Measurements from ENCODE around the gene ATP5F1E.

ATP5F1E gene

GRCh38 chr20:59032023-59032712 lies at the start of gene ATP5F1E:
Gene ATP5F1E, minus strand, starts transcription at chr20:59032335. Its CDS starts 84 bp downstream, at chr20:59032251.
- peak; percentile 93 for DNase-seq (ENCODE audit: low spot score)

DNA sequence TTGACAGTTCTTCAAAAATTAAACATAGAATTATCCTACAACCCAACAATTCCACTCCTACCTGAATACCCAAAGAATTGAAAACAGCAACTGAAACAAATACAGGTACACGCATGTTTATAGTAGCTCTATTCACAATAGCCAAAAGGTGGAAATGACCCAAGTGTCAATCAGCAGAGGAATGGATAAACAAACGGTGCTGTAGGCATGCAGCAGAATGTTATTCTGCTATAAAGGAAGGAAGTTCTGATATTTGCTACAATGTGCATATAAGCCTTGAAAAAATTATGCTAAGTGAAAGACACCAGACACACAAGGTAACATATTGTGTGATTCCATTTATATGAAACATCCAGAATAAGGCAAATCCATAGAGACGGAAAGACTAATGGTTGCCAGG lies 48.9 kb upstream of the ATP5F1E start:
- no peak for DNase-seq (ENCODE audit: low spot score)

DNA sequence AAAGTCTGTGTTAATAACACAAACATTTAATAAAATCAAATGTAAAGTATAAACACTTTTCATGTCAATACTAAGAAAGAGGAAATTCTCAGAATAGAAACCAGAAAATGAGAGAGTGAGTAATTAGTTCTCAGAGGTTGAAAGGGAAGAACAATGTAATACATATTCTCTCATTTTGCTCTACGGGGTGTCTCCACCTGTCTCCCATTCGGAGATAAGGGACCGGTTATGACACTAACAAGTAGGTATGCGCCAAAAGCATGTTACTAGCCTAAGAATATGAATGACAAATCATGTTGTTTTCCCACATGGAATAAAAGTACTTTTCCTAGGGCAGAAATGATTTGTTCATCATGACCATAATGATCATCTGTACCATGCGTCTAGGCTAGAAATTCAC lies 46.1 kb upstream of the ATP5F1E start:
- no peak for DNase-seq (ENCODE audit: low spot score)

GRCh38 chr20:59077705-59078104 lies 45.6 kb upstream of the ATP5F1E start:
- DNase-seq (ENCODE audit: low spot score), result no peak

DNA sequence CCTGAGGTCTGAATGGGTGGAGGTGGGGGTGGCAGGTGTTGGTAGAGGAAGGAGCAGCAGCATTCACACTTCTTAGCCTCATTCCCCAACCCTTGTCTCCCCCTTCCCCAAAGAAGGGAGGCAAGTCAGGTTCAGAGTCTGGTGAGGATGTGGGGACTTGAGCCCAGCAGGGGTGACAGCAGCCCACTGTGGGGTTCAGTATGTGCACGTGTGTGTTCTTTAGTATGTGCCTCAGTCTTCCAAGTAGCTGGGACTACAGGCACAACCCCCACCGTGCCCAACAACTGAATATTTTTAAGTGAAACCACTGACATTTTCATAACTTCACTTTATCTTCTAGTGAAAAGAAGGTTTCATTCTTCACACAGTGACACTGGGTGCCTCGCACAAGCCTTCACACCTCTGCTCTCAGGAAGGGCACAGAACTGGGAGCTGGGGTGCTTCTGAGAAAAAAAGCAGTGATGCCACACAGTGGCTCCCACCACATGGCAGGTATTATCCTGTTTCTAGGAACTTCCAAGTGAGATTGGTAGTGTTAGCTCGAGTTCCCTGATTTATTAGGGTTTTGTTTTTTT lies 43.9 kb upstream of the ATP5F1E start:
- no peak for DNase-seq (ENCODE audit: low spot score)

DNA sequence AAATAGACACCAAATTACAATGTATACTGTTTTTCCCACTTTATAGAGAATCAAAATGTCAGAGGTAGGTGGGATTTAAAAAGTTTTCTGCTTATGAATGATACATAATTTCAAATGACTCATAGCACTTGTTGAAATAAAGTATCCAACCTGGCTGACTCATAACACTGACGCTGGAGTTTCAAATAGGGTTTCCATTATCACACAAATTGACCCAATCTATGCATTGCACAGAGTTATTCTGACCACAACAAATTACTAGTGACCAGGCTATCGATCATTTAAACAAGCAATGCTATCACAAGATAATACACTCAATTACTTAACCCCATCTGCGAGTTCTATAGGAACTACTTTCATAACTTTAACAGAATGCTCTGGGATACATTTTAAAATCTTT lies 42.3 kb upstream of the ATP5F1E start:
- DNase-seq (ENCODE audit: low spot score), result no peak

DNA sequence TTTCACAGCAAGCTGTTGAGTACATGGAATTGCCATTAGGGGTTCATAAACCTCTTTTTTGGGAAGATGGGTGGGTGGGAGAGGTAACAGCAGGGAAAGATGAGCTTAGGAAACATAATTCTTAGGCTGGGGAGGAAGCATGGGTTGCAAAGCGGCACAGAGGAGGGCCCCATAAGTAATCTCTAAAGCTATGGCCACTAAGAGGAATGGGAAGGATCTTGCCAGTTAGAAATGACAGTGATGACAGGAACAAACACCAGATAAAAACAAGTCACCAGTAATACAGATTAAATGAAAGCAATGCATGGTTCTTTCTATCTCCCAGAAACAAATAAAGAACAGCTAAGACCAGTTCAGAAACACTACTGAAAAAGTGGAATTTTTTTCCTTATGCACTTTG lies 41.4 kb upstream of the ATP5F1E start:
- DNase-seq (ENCODE audit: low spot score), result no peak

DNA sequence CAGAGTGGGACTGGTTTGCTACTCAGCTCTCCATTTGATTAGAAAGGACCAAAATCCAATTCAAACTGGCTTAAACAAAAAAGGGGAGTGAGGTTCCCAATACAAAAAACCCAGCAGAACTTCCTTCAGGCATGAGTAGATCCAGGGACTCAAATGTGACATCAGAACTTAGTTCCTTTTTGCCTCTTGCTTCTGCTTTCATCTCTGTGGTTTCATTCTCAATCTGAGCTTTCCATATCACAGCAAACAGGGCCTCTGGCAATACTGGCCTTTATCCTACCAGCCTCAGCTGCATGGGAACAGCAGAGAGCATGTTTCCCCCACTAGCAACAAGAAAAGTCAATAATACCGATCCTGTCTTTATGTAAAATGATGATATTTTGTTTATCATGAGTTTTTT lies 39.1 kb upstream of the ATP5F1E start:
- peak; percentile 28 for DNase-seq (ENCODE audit: low spot score)

GRCh38 chr20:59069026-59069425 lies 36.9 kb upstream of the ATP5F1E start:
- no peak for DNase-seq (ENCODE audit: low spot score)

DNA sequence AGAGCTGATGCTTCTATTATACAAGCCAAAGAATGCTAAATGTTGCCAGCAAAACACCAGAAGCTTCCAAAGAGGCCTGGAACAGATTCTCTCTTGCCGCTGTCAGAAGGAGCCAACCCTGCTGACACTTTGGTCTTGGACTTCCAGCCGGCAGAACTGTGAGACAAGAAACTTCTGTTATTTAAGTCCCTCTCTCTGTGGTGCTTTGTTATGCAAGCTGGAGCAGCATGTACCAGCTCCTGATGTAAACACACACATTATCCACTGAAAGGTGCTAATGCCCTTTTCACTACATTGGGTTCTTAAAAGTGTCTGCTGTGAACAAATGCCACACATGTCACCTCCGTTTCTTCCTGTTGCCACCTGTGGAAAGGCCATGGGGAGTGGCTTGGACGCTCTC lies 36.4 kb upstream of the ATP5F1E start:
- DNase-seq (ENCODE audit: low spot score), result no peak

GRCh38 chr20:59064214-59064722 lies 32.1 kb upstream of the ATP5F1E start:
- no peak for DNase-seq (ENCODE audit: low spot score)

DNA sequence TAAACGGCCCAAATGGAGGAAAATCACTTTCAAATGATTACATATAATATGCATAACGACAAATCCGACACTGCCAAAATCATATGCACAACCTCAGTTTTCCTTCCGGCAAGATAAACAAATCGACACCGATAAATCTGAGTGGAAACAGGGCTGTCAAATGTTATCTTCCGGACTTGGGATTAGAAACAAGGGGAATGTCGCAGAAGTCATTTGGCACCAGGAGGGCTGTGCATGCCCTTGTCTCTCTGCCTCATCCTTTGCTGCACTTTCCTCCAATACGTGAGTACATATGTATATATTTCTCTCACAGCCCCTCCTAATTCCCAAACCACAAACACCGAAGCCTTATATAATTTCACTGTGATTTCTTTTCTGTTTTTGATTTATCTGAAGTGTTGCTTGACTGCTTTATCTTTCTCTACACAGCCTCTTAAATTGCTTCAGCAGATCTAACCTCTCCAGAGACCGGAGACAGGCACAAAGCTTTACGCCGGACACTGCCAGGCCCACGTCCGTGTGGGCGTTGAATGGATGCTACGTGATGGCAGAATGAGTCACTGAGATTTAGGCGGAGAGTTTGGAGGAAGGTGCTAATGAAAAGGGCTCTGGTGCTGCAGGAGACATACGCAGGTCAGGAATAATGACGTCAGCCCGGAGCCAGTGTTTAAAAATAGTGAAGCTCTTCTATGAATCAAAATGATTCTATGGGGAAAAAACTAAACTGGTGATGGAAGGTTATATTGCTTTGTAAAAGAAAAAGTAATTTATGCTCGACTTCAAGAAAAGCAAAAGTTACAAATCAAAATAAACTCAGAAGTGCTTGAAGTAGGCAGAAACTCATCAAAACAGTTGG lies 31.5 kb upstream of the ATP5F1E start:
- no peak for DNase-seq (ENCODE audit: low spot score)

DNA sequence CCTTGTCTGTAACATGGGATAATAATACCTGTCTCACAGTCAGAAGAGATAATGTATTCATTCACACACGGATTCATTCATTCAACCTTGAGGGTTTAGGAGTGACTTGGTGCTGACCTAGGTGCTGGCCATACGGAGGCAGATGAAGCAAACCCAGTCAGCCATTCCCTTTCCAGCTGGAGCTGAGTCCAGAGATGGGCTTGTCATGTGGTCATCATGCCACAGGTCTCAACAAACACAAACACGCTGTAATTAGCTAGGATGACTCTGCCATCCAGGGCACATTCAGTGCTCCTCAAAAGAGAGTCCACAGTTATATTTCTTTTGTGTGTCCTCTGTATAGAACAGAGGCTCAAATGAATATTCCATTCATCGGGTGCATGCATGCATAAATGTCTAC lies 29.9 kb upstream of the ATP5F1E start:
- DNase-seq (ENCODE audit: low spot score), result no peak

- DNase-seq (ENCODE audit: low spot score), result no peak
Measured at GRCh38 chr20:59055302-59055701, 23.2 kb upstream of the ATP5F1E start.

GRCh38 chr20:59051666-59052185 lies 19.6 kb upstream of the ATP5F1E start:
- no peak for DNase-seq (ENCODE audit: low spot score)

GRCh38 chr20:59050437-59050836 lies 18.3 kb upstream of the ATP5F1E start:
- no peak for DNase-seq (ENCODE audit: low spot score)

GRCh38 chr20:59048681-59049030 lies 16.5 kb upstream of the ATP5F1E start:
- DNase-seq (ENCODE audit: low spot score), result no peak

- no peak for DNase-seq (ENCODE audit: low spot score)
Measured at GRCh38 chr20:59047938-59048680, 16.0 kb upstream of the ATP5F1E start.

DNA sequence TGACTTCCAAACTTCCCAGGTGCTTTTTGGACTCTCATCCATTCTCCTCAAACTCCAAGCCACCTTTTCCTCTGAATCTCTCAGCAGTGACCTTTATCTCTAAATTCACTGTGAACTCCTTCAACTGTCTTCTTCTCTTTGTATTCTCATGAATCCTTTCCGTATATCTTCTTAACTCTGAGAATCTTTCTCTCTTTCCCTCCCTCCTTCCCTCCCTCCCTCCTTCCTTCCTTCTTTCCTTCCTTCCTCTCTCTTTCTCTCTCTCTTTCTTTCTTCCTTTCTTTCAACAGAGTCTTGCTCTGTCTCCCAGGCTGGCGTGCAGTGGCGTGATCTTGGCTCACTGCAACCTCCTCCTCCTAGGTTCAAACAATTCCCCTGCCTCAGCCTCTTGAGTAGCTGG lies 14.7 kb upstream of the ATP5F1E start:
- no peak for DNase-seq (ENCODE audit: low spot score)

DNA sequence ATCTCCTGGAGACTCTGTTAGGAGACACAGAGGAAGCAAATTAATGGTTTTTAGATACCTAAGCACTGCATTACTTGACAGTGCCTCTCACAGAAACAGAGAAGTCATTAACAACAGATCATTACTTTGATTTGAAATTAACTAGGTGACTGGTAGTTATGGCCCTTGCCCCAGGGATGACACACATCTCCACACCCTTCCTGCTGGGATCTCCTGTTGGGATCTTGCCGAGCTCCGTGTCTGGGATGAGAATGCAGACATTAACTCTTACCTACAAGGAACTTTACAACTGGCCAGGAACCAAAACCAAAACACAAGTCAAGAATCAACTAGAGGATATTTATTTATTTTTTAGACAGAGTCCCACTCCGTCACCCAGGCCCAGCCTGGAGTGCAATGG lies 12.7 kb upstream of the ATP5F1E start:
- no peak for DNase-seq (ENCODE audit: low spot score)

DNA sequence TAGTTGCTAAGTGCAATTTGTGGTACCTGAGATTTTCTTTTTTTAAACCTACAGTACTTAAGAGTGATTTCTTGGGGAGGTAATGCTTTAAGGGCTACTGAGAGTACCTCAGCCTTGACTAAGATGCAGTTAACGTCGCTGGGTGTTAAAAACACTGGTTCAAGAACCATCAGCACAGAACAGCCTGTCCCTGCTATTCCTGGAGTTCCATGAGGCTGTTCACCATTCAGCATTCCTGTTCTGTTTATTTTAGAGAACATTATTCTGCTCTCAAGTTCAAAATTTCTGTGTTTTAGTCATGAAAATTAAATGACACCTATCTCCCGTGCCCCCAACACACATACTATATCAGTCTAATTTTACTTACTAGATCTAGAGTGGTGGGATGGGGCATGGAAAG lies 12.2 kb upstream of the ATP5F1E start:
- DNase-seq (ENCODE audit: low spot score), result no peak

GRCh38 chr20:59043698-59044097 lies 11.6 kb upstream of the ATP5F1E start:
- no peak for DNase-seq (ENCODE audit: low spot score)
